B cell (primary cell): ENCODE data around the gene DCLK1.

Source experiments
- CTCF ChIP-seq: fragments of 200-600 bp; IDR thresholded peaks from one replicate; pipeline ENCODE4 v1.8.0; 2022; ENCODE audit warnings: antibody characterized with exemption, mild to moderate bottlenecking
- EZH2 ChIP-seq: IDR thresholded peaks from 2 replicates; pipeline ENCODE4 v1.6.1; 2012; ENCODE audit warnings: borderline replicate concordance, low read depth, mild to moderate bottlenecking, moderate library complexity, low read length; ENCODE audit not compliant: insufficient read depth, poor library complexity, severe bottlenecking

- TF ChIP-seq CTCF (no peak), EZH2 (no peak)
Observed at GRCh38 chr13:35771898-35772297, 359.3 kb downstream of the DCLK1 start.
